Activated T-cell treated with anti-CD3 and anti-CD28 coated beads, Interleukin-2, amount 50 U/mL, for 24 hours (primary cell): ENCODE results near the gene APP.
"Not testable (repeated sequence)": the region's sequence is repeated elsewhere in the genome, so short reads cannot be mapped to it uniquely, and the experiment has no call there.

Experiments
- DNase-seq: peaks from one replicate; pipeline ENCODE4 v3.0.0-alpha.2; 2020
- H3K27ac Mint-ChIP-seq: 2 replicates; pipeline ENCODE4 v1.8.0; 2020; ENCODE audit warnings: mild to moderate bottlenecking, mixed read lengths
- H3K27me3 Mint-ChIP-seq: 2 replicates; pipeline ENCODE4 v1.8.0; 2020; ENCODE audit warnings: mixed read lengths
- H3K36me3 Mint-ChIP-seq: 2 replicates; pipeline ENCODE4 v1.8.0; 2020; ENCODE audit warnings: low read depth, mixed read lengths
- H3K4me1 Mint-ChIP-seq: 2 replicates; pipeline ENCODE4 v1.8.0; 2020; ENCODE audit warnings: low read depth, mixed read lengths
- H3K4me3 Mint-ChIP-seq: 2 replicates; pipeline ENCODE4 v1.8.0; 2020; ENCODE audit warnings: mild to moderate bottlenecking, moderate library complexity, mixed read lengths
- H3K9me3 Mint-ChIP-seq: 2 replicates; pipeline ENCODE4 v1.8.0; 2020; ENCODE audit warnings: mixed read lengths

The APP gene

DNA sequence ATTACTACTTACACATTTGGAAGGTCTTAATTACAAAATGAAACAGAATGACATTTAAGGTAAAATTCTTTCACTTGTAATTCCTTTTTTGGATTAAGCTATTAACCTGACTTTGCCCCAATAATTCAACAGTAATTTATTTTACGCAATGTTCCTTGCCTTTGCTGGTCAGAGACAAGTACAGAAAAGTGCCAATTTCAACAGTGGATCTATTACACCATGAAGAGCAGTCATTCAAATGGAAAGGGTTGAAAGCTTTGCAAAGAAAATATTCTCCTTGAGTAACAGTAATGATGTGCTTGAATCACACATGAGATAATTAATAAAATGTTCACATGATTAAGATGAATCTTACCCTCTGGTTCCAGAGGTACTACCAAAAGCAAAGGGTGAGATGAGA is 84.7 kb downstream of the APP start:
- Mint-ChIP-seq H3K27me3 (no peaks in the 10 kb centered on the region), H3K27ac (no peak overlapping the region), H3K36me3 (peaks cover 57% of the 10 kb centered on the region), H3K4me3 (no peak overlapping the region), H3K9me3 (no peaks in the 10 kb centered on the region), H3K4me1 (peaks cover 22% of the 10 kb centered on the region)
- DNase-seq: no peak

DNA sequence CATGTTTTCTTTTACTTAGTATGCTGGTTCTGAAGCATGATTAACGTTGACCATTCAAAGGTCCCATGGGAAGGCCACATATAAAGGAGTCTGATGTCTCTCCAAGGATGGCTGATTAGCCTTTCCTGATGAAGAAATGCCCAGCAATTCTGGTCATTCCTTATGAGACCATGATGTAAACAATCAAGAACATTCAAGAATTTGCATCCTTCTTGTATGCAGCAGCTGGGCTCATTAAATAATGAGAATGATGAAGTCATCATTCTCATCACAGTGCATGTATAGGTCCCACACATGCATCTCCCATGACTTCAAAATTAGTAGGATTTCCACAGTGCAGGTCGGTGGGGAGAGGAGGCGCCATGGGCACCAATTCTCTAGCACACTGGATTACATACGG is 85.4 kb downstream of the APP start:
- Mint-ChIP-seq H3K4me1 (peaks cover 22% of the 10 kb centered on the region), H3K36me3 (peaks cover 53% of the 10 kb centered on the region), H3K27ac (no peak overlapping the region)

DNA sequence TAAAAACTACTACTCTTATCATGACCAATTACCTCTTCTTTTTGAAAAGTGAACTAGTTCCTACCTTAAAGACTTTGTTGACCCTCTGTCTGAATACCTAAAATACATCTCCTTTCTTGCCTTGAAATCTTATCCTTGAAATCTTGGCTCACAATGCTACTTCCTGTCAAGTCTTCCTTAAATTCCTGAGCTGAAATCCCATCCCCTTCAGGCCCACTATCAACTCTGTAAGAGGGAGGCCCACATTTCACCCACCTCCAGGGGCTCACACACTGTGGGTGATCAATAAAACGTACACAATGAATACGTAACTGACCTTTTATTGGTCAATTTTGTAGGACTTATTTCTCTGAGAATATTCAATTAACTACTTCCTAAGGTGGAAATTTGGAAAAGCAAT is 88.0 kb downstream of the APP start:
- Mint-ChIP-seq H3K4me1 (peaks cover 17% of the 10 kb centered on the region), H3K27ac (no peak overlapping the region), H3K36me3 (peaks cover 32% of the 10 kb centered on the region), H3K27me3 (no peaks in the 10 kb centered on the region), H3K4me3 (no peak overlapping the region), H3K9me3 (no peaks in the 10 kb centered on the region)
- DNase-seq: no peak

More for the DNA sequence above, 85.4 kb downstream of the APP start:
- no peaks in the 10 kb centered on the region for H3K27me3 Mint-ChIP-seq
- DNase-seq: no peak
- no peak overlapping the region for H3K4me3 Mint-ChIP-seq
- H3K9me3 Mint-ChIP-seq: no peaks in the 10 kb centered on the region

DNA sequence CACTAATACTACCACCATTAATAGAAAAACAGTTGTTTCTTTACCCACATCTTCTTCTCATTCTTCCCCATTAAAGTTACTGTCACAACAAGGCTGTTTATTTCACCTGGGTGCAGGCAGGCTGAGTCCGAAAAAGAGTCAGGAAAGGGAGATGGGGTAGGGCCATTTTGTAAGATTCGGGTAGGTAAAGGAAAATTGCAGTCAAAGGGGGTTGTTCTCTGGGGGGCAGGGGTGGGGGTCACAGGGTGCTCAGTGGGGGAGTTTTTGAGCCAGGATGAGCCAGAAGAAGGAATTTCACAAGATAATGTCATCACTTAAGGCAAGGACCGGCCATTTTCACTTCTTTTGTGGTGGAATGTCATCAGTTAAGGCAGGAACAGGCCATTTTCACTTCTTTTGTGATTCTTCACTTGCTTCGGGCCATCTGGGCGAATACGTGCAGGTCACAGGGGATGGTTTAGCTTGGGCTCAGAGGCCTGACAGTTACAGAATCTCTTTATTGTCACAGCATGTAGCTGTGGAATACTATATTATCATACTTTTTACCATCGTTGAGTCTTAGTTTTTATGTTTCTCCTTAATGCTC is 89.3 kb downstream of the APP start:
- not testable (repeated sequence) for H3K4me3 Mint-ChIP-seq, H3K27me3 Mint-ChIP-seq, H3K9me3 Mint-ChIP-seq, H3K4me1 Mint-ChIP-seq, DNase-seq, H3K27ac Mint-ChIP-seq
- peaks cover 27% of the 10 kb centered on the region for H3K36me3 Mint-ChIP-seq

DNA sequence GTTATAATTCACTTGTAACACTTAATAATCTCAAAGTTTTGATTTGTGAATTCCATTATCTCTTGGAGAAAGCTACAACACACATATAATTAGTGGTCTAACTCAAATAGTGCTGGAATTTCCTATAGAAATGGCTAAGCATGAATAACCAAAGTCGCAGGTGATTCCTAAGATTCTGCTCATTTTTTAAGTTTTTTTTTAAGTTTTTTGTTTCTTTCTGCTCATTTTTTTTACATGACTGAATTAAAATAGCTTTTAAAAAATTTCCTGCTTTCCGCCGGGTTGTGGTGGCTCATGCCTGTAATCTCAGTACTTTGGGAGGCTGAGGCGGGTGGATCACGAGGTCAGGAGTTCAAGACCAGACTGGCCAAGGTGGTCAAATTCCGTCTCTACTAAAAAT is 90.4 kb downstream of the APP start:
- H3K9me3 Mint-ChIP-seq: no peaks in the 10 kb centered on the region

DNA sequence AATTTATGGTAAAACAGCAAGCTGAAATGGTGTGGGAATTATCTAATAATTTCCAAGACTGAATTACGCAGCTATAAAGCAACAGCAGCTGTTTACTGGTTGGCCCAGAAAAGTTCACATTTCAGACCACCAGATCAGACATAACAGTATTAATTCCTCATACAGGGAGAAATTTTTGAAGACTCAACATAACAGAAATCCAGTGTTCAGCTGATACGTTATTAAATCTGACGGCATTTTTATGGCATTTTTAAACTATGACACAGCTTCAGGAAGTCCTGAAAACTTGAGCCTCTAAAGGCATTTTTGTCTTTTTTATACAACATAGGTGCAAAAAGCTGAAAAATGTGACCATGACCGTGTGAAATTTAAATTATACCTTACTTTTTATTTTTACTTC is 91.2 kb downstream of the APP start:
- no peak for DNase-seq
- peaks cover 6% of the 10 kb centered on the region for H3K4me1 Mint-ChIP-seq
- H3K4me3 Mint-ChIP-seq: no peak overlapping the region
- peaks cover 10% of the 10 kb centered on the region for H3K36me3 Mint-ChIP-seq
- no peak overlapping the region for H3K27ac Mint-ChIP-seq
- no peaks in the 10 kb centered on the region for H3K27me3 Mint-ChIP-seq
- H3K9me3 Mint-ChIP-seq: no peaks in the 10 kb centered on the region

More for the DNA sequence above, 90.4 kb downstream of the APP start:
- H3K4me3 Mint-ChIP-seq: no peak overlapping the region
- H3K27ac Mint-ChIP-seq: no peak overlapping the region
- no peaks in the 10 kb centered on the region for H3K27me3 Mint-ChIP-seq
- H3K4me1 Mint-ChIP-seq: peaks cover 8% of the 10 kb centered on the region
- DNase-seq: no peak
- H3K36me3 Mint-ChIP-seq: peaks cover 19% of the 10 kb centered on the region

DNA sequence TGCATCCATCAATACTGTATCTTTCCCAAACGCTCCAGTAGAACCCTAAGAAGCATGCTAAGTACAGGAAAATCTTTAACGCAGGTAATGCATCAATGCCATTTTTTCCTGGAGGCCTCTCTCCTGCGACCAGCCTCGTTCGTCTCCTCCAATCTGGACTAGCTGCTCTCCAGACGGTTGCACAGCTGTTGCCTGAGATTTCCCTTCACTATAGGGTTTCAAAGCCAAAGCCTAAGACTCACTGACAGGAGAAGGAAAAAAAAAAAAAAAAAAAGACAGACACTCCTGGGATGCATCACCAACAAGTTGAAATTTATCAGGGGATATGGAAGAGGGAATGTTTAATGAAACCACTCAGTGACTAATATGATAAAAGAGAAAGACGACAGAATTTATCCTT is 93.0 kb downstream of the APP start:
- H3K9me3 Mint-ChIP-seq: no peaks in the 10 kb centered on the region
- H3K4me1 Mint-ChIP-seq: no peaks in the 10 kb centered on the region
- no peak overlapping the region for H3K4me3 Mint-ChIP-seq
- no peak overlapping the region for H3K27ac Mint-ChIP-seq
- DNase-seq: no peak
- no peaks in the 10 kb centered on the region for H3K27me3 Mint-ChIP-seq
- peaks cover 4% of the 10 kb centered on the region for H3K36me3 Mint-ChIP-seq

DNA sequence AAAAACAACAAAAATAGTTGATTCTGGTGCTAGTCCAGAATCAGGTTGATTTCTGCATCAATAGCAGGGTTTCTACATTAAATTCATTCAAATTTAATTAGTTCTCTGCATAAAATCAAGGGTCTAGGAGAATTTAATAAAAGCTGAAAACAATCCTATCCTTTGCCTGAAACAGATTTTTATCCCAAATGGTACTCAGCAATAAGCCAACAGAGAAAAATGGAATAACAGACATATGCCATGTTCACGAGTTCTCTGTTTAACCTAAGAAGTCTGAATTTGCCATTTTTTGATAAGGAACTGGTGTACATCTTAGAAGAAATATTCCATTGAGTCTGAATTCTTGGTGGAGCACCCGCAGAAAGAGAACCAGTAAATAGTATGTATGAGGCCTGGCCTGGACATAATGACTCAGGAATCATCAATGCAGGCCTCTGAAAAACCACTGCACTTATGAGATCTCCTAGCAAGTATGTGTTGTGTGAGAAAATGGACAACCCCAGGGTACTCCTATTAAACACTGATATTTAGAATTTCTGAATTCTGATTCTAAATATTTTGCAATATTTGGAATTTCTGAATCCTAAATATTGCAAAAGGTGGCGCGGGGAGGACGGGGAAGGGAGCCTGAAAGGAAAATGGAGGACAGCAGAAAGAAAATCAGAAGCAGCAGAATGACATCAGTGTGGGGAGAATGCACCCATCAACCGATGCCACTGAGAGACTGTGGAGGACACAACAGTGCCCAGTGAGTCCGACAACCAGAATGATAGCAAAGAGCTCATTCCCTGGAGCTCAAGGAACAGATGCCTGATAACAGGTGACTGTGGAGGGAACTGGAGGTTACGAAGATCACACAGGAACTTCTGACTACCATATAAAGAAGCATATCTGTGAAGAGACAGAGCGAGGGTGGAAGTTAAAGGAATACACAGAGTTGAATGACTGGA is 97.6 kb downstream of the APP start:
- H3K27ac Mint-ChIP-seq: no peak overlapping the region
- peaks cover 40% of the 10 kb centered on the region for H3K4me1 Mint-ChIP-seq
- no peak for DNase-seq
- H3K36me3 Mint-ChIP-seq: peaks cover 2% of the 10 kb centered on the region
- no peaks in the 10 kb centered on the region for H3K9me3 Mint-ChIP-seq
- H3K4me3 Mint-ChIP-seq: no peak overlapping the region
- no peaks in the 10 kb centered on the region for H3K27me3 Mint-ChIP-seq

DNA sequence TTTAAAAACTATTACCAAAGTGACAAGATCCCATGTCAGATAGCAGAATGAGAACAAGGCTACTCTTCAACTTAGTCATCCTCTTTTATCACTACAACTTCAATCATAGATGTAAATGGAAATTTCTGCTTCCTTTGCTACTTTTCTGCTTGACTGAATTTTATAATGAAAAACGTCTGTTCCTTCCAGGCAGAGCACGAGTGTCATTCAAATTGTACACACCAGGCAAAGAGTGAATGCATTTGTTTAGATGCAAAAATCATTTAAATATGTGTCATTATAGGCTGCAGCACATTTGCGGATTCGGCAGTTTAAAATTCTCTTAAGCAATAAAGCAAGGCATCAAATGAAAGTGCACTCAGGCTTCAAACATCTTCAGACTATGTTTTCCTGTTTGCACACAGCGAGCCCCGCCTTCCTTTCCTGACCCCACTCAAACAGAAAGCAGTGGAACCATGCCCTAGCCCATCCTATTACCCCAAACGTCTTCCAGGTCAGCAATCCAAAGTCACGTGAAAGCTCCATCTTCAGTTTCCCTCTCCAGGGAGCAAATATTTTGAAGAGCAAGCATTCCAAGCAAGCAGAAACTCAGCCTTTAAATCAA is 99.6 kb downstream of the APP start:
- H3K36me3 Mint-ChIP-seq: no peaks in the 10 kb centered on the region
- H3K27ac Mint-ChIP-seq: peak overlapping the region; percentile 85
- H3K4me1 Mint-ChIP-seq: peaks cover 51% of the 10 kb centered on the region
- no peak for DNase-seq
- no peaks in the 10 kb centered on the region for H3K27me3 Mint-ChIP-seq
- no peaks in the 10 kb centered on the region for H3K9me3 Mint-ChIP-seq
- peak overlapping the region; percentile 69 for H3K4me3 Mint-ChIP-seq

DNA sequence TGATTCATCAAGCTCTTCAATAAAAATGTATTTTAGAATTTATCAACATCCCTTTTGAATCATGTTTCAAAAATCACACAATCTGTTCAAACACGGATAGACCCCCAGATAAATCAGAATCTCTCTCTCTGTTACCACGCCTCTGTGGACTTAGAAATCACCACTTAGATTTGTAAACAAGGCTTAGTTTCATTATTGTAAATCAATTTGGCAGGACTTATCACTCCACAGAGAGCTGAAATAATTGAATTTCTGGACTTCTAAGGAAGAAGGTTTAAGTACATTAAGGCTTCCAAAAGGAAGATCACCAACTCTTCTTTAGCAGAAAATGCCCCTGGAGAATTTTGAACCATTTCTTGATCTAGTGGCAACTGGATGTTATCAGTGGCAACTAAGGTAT is 100.4 kb downstream of the APP start:
- H3K4me1 Mint-ChIP-seq: peaks cover 56% of the 10 kb centered on the region
- peak overlapping the region; percentile 85 for H3K27ac Mint-ChIP-seq
- no peaks in the 10 kb centered on the region for H3K36me3 Mint-ChIP-seq
- no peaks in the 10 kb centered on the region for H3K27me3 Mint-ChIP-seq
- H3K9me3 Mint-ChIP-seq: no peaks in the 10 kb centered on the region
- no peak for DNase-seq
- H3K4me3 Mint-ChIP-seq: peak overlapping the region; percentile 69

DNA sequence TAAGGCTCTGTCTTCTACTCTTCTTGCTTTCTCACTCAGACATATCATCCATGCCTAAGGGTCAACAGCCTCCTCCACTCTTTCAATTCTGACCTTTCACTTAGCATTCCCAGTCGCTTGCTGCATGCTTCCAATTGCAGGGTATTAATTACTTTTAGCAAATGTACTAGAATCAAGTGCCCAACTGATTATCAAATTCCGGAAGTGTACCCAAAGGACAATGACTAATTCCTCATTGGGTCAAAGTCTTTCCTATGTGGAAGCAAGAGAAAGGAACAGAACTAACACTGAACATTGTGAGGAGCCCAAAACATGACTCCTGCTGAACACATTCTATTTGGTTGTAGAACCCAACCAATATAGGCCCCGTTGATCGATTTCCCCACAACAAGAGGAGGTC is 101.8 kb downstream of the APP start:
- no peaks in the 10 kb centered on the region for H3K36me3 Mint-ChIP-seq
- no peaks in the 10 kb centered on the region for H3K9me3 Mint-ChIP-seq
- no peak for DNase-seq
- no peaks in the 10 kb centered on the region for H3K27me3 Mint-ChIP-seq
- peaks cover 56% of the 10 kb centered on the region for H3K4me1 Mint-ChIP-seq
- no peak overlapping the region for H3K4me3 Mint-ChIP-seq
- H3K27ac Mint-ChIP-seq: peak overlapping the region; percentile 23

DNA sequence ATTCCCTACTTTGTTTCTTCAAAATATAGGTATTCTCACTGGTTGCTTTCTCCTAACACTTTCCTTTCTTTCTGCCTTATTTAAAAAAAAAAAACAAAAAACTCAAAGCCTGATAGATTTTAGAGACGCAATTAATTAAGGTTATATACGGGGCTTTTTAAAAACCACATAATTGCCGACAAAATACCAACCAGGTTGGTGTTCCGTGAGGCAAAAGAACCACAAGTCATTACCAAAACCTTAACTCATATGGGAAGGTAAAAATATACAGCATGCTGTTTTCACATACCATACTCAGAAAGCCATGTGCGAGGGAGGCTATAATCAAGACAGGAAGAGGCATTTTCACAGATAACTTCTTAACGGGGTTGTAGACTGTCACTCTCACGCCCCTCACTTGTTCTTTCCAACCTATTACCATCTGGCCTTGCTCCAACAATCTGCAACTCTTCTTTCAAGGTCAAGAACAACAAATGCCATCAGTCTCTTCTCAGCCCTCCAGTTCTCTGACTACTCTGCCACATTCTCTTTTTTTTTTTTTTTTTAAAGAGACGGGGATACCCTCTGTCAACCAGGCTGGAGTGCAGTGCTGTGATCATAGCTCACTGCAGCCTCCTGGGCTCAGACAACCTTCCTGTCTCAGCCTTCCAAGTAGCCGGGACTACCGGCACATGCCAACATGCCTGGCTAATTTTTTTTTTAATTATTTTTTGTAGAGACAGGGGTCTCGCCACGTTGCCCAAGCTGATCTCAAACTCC is 102.6 kb downstream of the APP start:
- Mint-ChIP-seq H3K4me1 (peaks cover 56% of the 10 kb centered on the region), H3K27me3 (no peaks in the 10 kb centered on the region), H3K9me3 (no peaks in the 10 kb centered on the region), H3K27ac (peak overlapping the region; percentile 71), H3K4me3 (peak overlapping the region; percentile 40), H3K36me3 (no peaks in the 10 kb centered on the region)
- DNase-seq: no peak

DNA sequence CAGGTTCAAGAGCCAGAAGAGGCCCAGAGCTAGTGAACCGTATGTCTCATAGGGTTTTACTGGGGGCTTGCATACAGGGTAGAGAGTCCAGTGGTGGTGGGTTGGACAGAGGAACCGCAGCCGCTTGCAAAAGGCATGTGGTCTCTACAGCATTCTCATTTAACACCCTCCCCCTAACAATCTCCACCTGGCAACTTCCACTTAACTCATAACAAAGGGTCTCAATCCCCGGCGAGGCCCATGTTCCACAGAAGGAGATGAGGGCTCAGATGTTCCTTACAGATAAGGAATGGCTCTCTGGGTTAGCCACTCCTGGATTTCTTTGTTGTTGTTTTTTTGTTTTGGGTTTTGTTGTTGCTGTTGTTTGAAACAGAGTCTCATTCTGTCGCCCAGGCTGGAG is 106.1 kb downstream of the APP start:
- Mint-ChIP-seq H3K27ac (no peak overlapping the region), H3K36me3 (no peaks in the 10 kb centered on the region), H3K4me1 (peaks cover 37% of the 10 kb centered on the region), H3K27me3 (no peaks in the 10 kb centered on the region), H3K4me3 (no peak overlapping the region), H3K9me3 (no peaks in the 10 kb centered on the region)
- DNase-seq: no peak

DNA sequence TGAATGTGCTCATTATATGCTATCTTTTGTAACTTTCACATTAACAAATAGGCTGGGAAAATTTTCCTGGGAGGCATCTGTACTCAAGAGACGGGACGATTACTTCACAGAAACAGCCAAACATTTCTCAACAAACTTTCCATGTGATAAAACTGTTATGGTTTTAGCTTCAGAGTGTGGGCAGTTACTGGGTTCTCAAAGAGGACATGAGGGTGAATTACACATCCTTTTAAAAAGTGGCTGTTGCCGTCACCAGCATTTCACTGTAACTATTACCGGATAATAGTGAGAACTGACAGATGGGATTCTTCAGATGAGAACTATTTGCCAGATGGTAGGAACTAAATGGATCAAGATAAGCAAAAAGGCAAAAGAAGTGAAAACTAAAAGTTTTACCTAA is 109.1 kb downstream of the APP start:
- H3K27ac Mint-ChIP-seq: no peak overlapping the region
- H3K36me3 Mint-ChIP-seq: no peaks in the 10 kb centered on the region
- H3K9me3 Mint-ChIP-seq: no peaks in the 10 kb centered on the region
- H3K4me1 Mint-ChIP-seq: peaks cover 16% of the 10 kb centered on the region
- no peak overlapping the region for H3K4me3 Mint-ChIP-seq
- no peaks in the 10 kb centered on the region for H3K27me3 Mint-ChIP-seq
- DNase-seq: no peak
